AG10803 (cell line): ENCODE measurements around the gene BHLHE40.

Experiments used
- DNase-seq: peaks from one replicate; pipeline ENCODE4 v3.0.0; 2010; ENCODE audit warnings: low read depth
- H3K4me3 ChIP-seq: 2 replicates; pipeline ENCODE4 v1.5.1; 2011; ENCODE audit warnings: mild to moderate bottlenecking, low read length, control low read depth
- CTCF ChIP-seq: conservative IDR thresholded peaks from 2 replicates; pipeline ENCODE4 v1.5.1; 2011; ENCODE audit warnings: mild to moderate bottlenecking, low read length, control low read depth, inconsistent platforms

BHLHE40 gene

GRCh38 chr3:5010706-5011554, 31.7 kb downstream of the BHLHE40 start:
- H3K4me3 ChIP-seq, result no peak overlapping the region
- peak; percentile 78 for DNase-seq

GRCh38 chr3:5011555-5012256, 32.5 kb downstream of the BHLHE40 start:
- no peak overlapping the region for H3K4me3 ChIP-seq
- no peak for TF ChIP-seq CTCF
- DNase-seq, result no peak

More at GRCh38 chr3:5010706-5011554, 31.7 kb downstream of the BHLHE40 start:
- TF ChIP-seq CTCF, result no peak

- no peak for DNase-seq
- no peak overlapping the region for H3K4me3 ChIP-seq
- no peak for TF ChIP-seq CTCF
Observed at GRCh38 chr3:5012367-5012766, 33.1 kb downstream of the BHLHE40 start.

- no peak overlapping the region for H3K4me3 ChIP-seq
- DNase-seq, result no peak
- TF ChIP-seq CTCF, result no peak
Observed at GRCh38 chr3:5013021-5013906, 34.0 kb downstream of the BHLHE40 start.

GRCh38 chr3:5014391-5014790, 35.2 kb downstream of the BHLHE40 start:
- peak; percentile 33 for DNase-seq
- no peak for TF ChIP-seq CTCF
- H3K4me3 ChIP-seq, result no peak overlapping the region

GRCh38 chr3:5015056-5015455, 35.8 kb downstream of the BHLHE40 start:
- no peak for DNase-seq
- H3K4me3 ChIP-seq, result no peak overlapping the region

More at GRCh38 chr3:5015056-5015455, 35.8 kb downstream of the BHLHE40 start:
- no peak for TF ChIP-seq CTCF
